RWPE1 (cell line): ENCODE measurements around the gene IFITM10.
A peak's percentile ranks its signal among the peaks of the same experiment; 100 is the strongest.

Experiments
- CTCF ChIA-PET: fragments of 350-600 bp; sonication (Branson Sonifier 250); formaldehyde crosslinking; extraction: SDS; loops from one replicate; lab custom pipeline; 2021; lab: Yijun Ruan, JAX
- POLR2A ChIA-PET: fragments of 400-600 bp; formaldehyde crosslinking; extraction: SDS; loops from one replicate; lab custom pipeline; 2020; ENCODE audit warnings: antibody characterized with exemption; ENCODE audit not compliant: low non-redundant PET; lab: Yijun Ruan, JAX
- DNase-seq: peaks from one replicate; pipeline ENCODE4 v3.0.0; 2012; ENCODE audit warnings: low spot score
- H3K27ac ChIP-seq: fragments of 450-650 bp; 2 replicates; pipeline ENCODE4 v1.5.1; 2017
- CTCF ChIP-seq: fragments of 450-650 bp; conservative IDR thresholded peaks from 2 replicates; pipeline ENCODE4 v1.5.1; 2017; ENCODE audit warnings: low read depth, mild to moderate bottlenecking

IFITM10 gene

DNA sequence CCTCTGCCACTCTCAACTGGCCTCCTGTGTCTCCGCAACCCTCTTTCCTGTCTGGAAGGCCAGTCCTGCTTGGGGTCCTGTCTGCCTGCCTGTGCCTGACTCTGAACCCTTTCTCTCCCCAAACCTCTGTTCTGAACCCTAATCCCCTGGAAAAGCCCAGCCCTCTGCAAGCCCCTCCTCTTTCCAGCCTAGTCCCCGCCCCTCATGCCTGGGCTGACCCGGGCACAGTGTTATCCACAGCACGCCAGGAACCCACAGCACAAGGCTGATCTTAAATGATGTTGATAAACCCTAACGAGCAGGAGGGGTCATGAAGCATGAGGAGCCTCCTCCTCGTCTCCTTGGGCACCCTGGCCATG, at the start of gene IFITM10:
IFITM10 (minus strand) TSS at position 115 of the 359 bp plus-strand sequence. CDS start 153 bp downstream, outside the sequence.
- DNase-seq, result peak; percentile 52
- ChIA-PET POLR2A (interaction anchor here (0.6 kb wide), 1 partner anchor 56 kb away, joined by 4 read pairs; no protein-coding TSS in a partner anchor), CTCF (interaction anchor here (0.7 to 2.3 kb wide), 2 partner anchors 57 to 204 kb away, joined by 3 to 8 read pairs; no protein-coding TSS in a partner anchor)
- peak within 1 kb of the TSS; percentile 88 for H3K27ac ChIP-seq
- no peak for TF ChIP-seq CTCF

- no peak overlapping the region for H3K27ac ChIP-seq
- TF ChIP-seq CTCF, result no peak
- DNase-seq, result no peak
- ChIA-PET CTCF (interaction anchor here (0.8 to 1.6 kb wide), 2 partner anchors 30 to 36 kb away, joined by 3 to 8 read pairs; no protein-coding TSS in a partner anchor), POLR2A (no interaction called here)
Measured at GRCh38 chr11:1797391-1798125, 47.2 kb upstream of the IFITM10 start.

GRCh38 chr11:1796413-1797011, 46.1 kb upstream of the IFITM10 start:
- no peak for TF ChIP-seq CTCF
- H3K27ac ChIP-seq, result no peak overlapping the region
- no peak for DNase-seq
- ChIA-PET POLR2A (no interaction called here), CTCF (interaction anchor here (1.6 kb wide), 1 partner anchor 37 kb away, joined by 8 read pairs; no protein-coding TSS in a partner anchor)

GRCh38 chr11:1793081-1793480, 42.7 kb upstream of the IFITM10 start:
- no peak overlapping the region for H3K27ac ChIP-seq
- ChIA-PET POLR2A (no interaction called here), CTCF (interaction anchor here (0.7 to 1.0 kb wide), 2 partner anchors 34 to 198 kb away, joined by 3 to 5 read pairs; no protein-coding TSS in a partner anchor)
- DNase-seq, result no peak
- TF ChIP-seq CTCF, result no peak

DNA sequence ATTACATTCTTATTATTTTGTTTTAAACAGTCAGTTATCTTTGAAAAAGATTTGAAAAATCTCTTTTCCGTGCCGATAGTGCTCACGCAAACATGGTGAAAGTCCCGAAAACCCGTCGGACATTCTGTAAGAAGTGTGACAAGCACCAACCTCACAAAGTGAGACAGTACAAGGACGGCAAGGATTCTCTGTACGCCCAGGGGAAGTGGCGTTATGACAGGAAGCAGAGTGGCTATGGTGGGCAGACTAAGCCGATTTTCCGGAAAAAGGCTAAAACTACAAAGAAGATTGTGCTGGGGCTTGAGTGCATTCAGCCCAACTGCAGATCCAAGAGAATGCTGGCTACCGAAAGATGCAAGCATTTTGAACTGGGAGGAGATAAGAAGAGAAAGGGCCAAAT, 42.1 kb upstream of the IFITM10 start:
- H3K27ac ChIP-seq, result no peak overlapping the region
- ChIA-PET POLR2A (no interaction called here), CTCF (no interaction called here)
- no peak for DNase-seq
- TF ChIP-seq CTCF, result no peak

DNA sequence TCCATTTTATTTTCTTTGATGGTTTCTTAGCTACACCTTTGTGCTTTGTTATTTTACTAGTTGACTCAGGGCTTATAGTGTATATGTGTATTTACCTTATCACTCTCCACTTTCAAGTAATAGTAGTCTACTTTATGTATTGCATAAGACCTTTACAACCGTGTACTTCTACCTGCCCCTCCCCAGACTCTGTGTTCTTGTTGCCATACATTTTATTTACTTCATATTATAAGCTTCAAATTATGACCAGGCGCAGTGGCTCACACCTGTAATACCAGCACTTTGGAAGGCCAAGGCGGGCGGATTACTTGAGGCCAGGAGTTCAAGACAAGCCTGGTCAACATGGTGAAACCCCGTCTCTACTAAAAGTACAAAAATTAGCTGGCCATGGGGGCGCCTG, 41.5 kb upstream of the IFITM10 start:
- H3K27ac ChIP-seq, result no peak overlapping the region
- DNase-seq, result no peak
- POLR2A ChIA-PET, result no interaction called here
- TF ChIP-seq CTCF, result no peak
- CTCF ChIA-PET, result no interaction called here
